ENCODE results near the gene WNT2B. TPM values are rescaled to one million over a fixed set of nuclear protein-coding genes. Genes with fewer than 3 reads are reported as not detected.
A peak's percentile ranks its signal among the peaks of the same experiment; 100 is the strongest.

The WNT2B gene
- polyA plus RNA-seq, 3 donors: 0.07 to 0.79 TPM; not detected in 1

- peaks cover 0 to 7% (median under 1%) of the 10 kb centered on the region in 7 donors for H3K9me3 Mint-ChIP-seq
- Histone ChIP-seq H2AFZ (ENCODE audit: insufficient read depth, low read depth, low read length, poor library complexity, severe bottlenecking) (peak overlapping the region; percentile 15), H3K4me3 (replicated peaks in 1 of 3; ENCODE audit: low read depth in 2 of 3, low read length in 3 of 3) (no peak overlapping the region), H3K4me1 (ENCODE audit: control insufficient read depth in 1 of 2, insufficient read depth in 2 of 2, low read length in 2 of 2) (peaks cover 18 to 22% of the 10 kb centered on the region in 2 donors), H3K36me3 (replicated peaks in 1 of 2; ENCODE audit: control insufficient read depth in 1 of 2, insufficient read depth in 2 of 2, low read length in 2 of 2) (no peaks in the 10 kb centered on the region), H3K4me2 (replicated peaks; ENCODE audit: extremely low read depth, low read length, poor library complexity, severe bottlenecking) (no peak overlapping the region), H3K9me3 (replicated peaks in 1 of 2; ENCODE audit: control insufficient read depth in 1 of 2, insufficient read depth in 1 of 2, low read length in 2 of 2) (no peaks in the 10 kb centered on the region), H4K20me1 (ENCODE audit: insufficient read depth, low read length) (no peaks in the 10 kb centered on the region), H3K27ac (ENCODE audit: low read depth in 1 of 2, low read length in 2 of 2) (no peak overlapping the region), H3K79me2 (ENCODE audit: insufficient read depth, low read length) (no peaks in the 10 kb centered on the region), H3K27me3 (ENCODE audit: control insufficient read depth in 2 of 2, insufficient read depth in 2 of 2, low read length in 2 of 2) (no peaks in the 10 kb centered on the region), H3K9ac (ENCODE audit: insufficient read depth, low read length, poor library complexity, severe bottlenecking) (no peak overlapping the region)
- intact Hi-C loops (cut with micrococcal nuclease): no loop called here
- H3K27me3 Mint-ChIP-seq (ENCODE audit: low read depth in 3 of 3): peaks cover 0 to 6% (median 3%) of the 10 kb centered on the region in 3 donors
- peak; percentile 58 to 84 (median 62) for DNase-seq
- H3K4me1 Mint-ChIP-seq: peaks cover 33% of the 10 kb centered on the region
- no peak for TF ChIP-seq CTCF (IDR thresholded peaks at IDR 0.05)
- H3K27ac Mint-ChIP-seq: peak overlapping the region in 2 of 7 donors; percentile 74 to 81
- H3K36me3 Mint-ChIP-seq: no peaks in the 10 kb centered on the region
- WGBS (ENCODE audit: insufficient coverage): no CpG with 5 or more reads among the region's 3 CpGs
- H3K4me3 Mint-ChIP-seq: no peak overlapping the region
Observed at GRCh38 chr1:112470966-112471365, 37.8 kb upstream of the WNT2B start.

- H3K27me3 Mint-ChIP-seq (ENCODE audit: low read depth in 3 of 3): peaks cover 0 to 7% (median 3%) of the 10 kb centered on the region in 3 donors
- H3K27ac Mint-ChIP-seq: no peak overlapping the region
Observed at GRCh38 chr1:112472142-112472541, 36.6 kb upstream of the WNT2B start.

More at GRCh38 chr1:112472142-112472541, 36.6 kb upstream of the WNT2B start:
- no CpG with 5 or more reads among the region's 1 CpG for WGBS (ENCODE audit: insufficient coverage)
- Mint-ChIP-seq H3K4me3 (no peak overlapping the region), H3K4me1 (peaks cover 21% of the 10 kb centered on the region), H3K9me3 (peaks cover 3 to 12% (median 10%) of the 10 kb centered on the region in 7 donors), H3K36me3 (no peaks in the 10 kb centered on the region)
- Histone ChIP-seq H3K27ac (ENCODE audit: low read depth in 1 of 2, low read length in 2 of 2) (no peak overlapping the region), H3K9ac (ENCODE audit: insufficient read depth, low read length, poor library complexity, severe bottlenecking) (no peak overlapping the region), H3K4me1 (ENCODE audit: control insufficient read depth in 1 of 2, insufficient read depth in 2 of 2, low read length in 2 of 2) (peaks cover 9 to 12% of the 10 kb centered on the region in 2 donors), H4K20me1 (ENCODE audit: insufficient read depth, low read length) (no peaks in the 10 kb centered on the region), H3K9me3 (replicated peaks in 1 of 2; ENCODE audit: control insufficient read depth in 1 of 2, insufficient read depth in 1 of 2, low read length in 2 of 2) (peaks cover 7 to 8% of the 10 kb centered on the region in 2 donors), H3K4me2 (replicated peaks; ENCODE audit: extremely low read depth, low read length, poor library complexity, severe bottlenecking) (no peak overlapping the region), H3K27me3 (ENCODE audit: control insufficient read depth in 2 of 2, insufficient read depth in 2 of 2, low read length in 2 of 2) (no peaks in the 10 kb centered on the region), H3K36me3 (replicated peaks in 1 of 2; ENCODE audit: control insufficient read depth in 1 of 2, insufficient read depth in 2 of 2, low read length in 2 of 2) (no peaks in the 10 kb centered on the region), H3K4me3 (replicated peaks in 1 of 3; ENCODE audit: low read depth in 2 of 3, low read length in 3 of 3) (no peak overlapping the region), H2AFZ (ENCODE audit: insufficient read depth, low read depth, low read length, poor library complexity, severe bottlenecking) (no peak overlapping the region), H3K79me2 (ENCODE audit: insufficient read depth, low read length) (no peaks in the 10 kb centered on the region)
- TF ChIP-seq CTCF (IDR thresholded peaks at IDR 0.05): no peak
- intact Hi-C loops (cut with micrococcal nuclease): no loop called here
- no peak for DNase-seq
